Caco-2 (cell line): ENCODE results near the gene UCN2. TPM values are rescaled to one million over a fixed set of nuclear protein-coding genes. Genes with fewer than 3 reads are reported as not detected.

Experiments used
- BruUV-seq: library from RNA; stranded (reverse); fragments of 400-500 nt; replicated peaks from 2 replicates; lab custom pipeline; 2021; lab: Mats Ljungman, UMichigan
- CTCF ChIA-PET: fragments of 300-600 bp; sonication (Branson Sonifier 250); formaldehyde crosslinking; loops from one replicate; lab custom pipeline; 2022; ENCODE audit warnings: antibody characterized with exemption; lab: Charles Lee
- POLR2A ChIA-PET: fragments of 300-600 bp; sonication (Branson Sonifier 250); formaldehyde crosslinking; loops from one replicate; lab custom pipeline; 2022; ENCODE audit warnings: antibody characterized with exemption; lab: Charles Lee
- DNase-seq, 2 experiments: peaks; one replicate each; pipeline versions ENCODE4 v3.0.0 to v3.0.0-alpha.2; 2020 to 2022
- H3K27me3 ChIP-seq: replicated peaks from 2 replicates; pipeline ENCODE4 v1.6.0; 2011; ENCODE audit warnings: low read length; ENCODE audit not compliant: control insufficient read depth, insufficient read depth
- H3K36me3 ChIP-seq: 2 replicates; pipeline ENCODE4 v1.5.1; 2011; ENCODE audit warnings: low read length; ENCODE audit not compliant: control insufficient read depth, insufficient read depth
- H3K4me1 ChIP-seq: fragments of 250-450 bp; sonication (Bioruptor Pico); 2 replicates; pipeline ENCODE4 v1.5.1; 2020; ENCODE audit warnings: mild to moderate bottlenecking
- H3K4me3 ChIP-seq: 2 replicates; pipeline ENCODE4 v1.5.1; 2011; ENCODE audit warnings: low read depth, mild to moderate bottlenecking, control low read depth, low read length
- H3K9me3 ChIP-seq: fragments of 250-450 bp; sonication (Bioruptor Pico); 2 replicates; pipeline ENCODE4 v1.5.1; 2020; ENCODE audit warnings: mild to moderate bottlenecking, moderate library complexity
- H3K27ac Mint-ChIP-seq: one replicate; pipeline ENCODE4 v1.8.0; 2022; ENCODE audit warnings: mixed read lengths; ENCODE audit not compliant: unreplicated experiment
- H3K27me3 Mint-ChIP-seq: one replicate; pipeline ENCODE4 v1.8.0; 2022; ENCODE audit warnings: mixed read lengths; ENCODE audit not compliant: insufficient read depth, unreplicated experiment
- H3K36me3 Mint-ChIP-seq: one replicate; pipeline ENCODE4 v1.8.0; 2022; ENCODE audit warnings: mild to moderate bottlenecking, mixed read lengths; ENCODE audit not compliant: insufficient read depth, unreplicated experiment
- H3K4me1 Mint-ChIP-seq: one replicate; pipeline ENCODE4 v1.8.0; 2022; ENCODE audit warnings: low read depth, mixed read lengths; ENCODE audit not compliant: unreplicated experiment
- H3K4me3 Mint-ChIP-seq: one replicate; pipeline ENCODE4 v1.8.0; 2022; ENCODE audit warnings: mild to moderate bottlenecking, moderate library complexity, mixed read lengths; ENCODE audit not compliant: unreplicated experiment
- H3K9me3 Mint-ChIP-seq: one replicate; pipeline ENCODE4 v1.8.0; 2022; ENCODE audit warnings: mixed read lengths; ENCODE audit not compliant: unreplicated experiment
- intact Hi-C: fragments of 100-400 bp; cut with micrococcal nuclease; formaldehyde crosslinking; loops from one replicate; pipeline ENCODE4 v1.10.0; 2022; ENCODE audit not compliant: unreplicated experiment
- total RNA-seq: library from RNA; stranded (reverse); gene quantifications from 2 replicates; pipeline ENCODE4 v1.2.3, GENCODE V29; 2022
- TF ChIP-seq, protein P1 (sequence below), 2 experiments: fragments of 200-600 bp in 1 of 2; IDR thresholded peaks; 1 replicate in 1 of 2; 2 replicates in 1 of 2; pipeline versions ENCODE4 v1.5.1 to v1.8.0; 2011 to 2022; ENCODE audit warnings: antibody characterized with exemption in 1 of 2, control low read depth in 1 of 2, inconsistent platforms in 1 of 2, low read depth in 1 of 2, low read length in 1 of 2, mild to moderate bottlenecking in 1 of 2, moderate library complexity in 1 of 2; ENCODE audit not compliant: insufficient read depth in 1 of 2, severe bottlenecking in 1 of 2, unreplicated experiment in 1 of 2

The UCN2 gene
- total RNA-seq, 1 experiment from 2014 or later: 0.54 TPM

DNA sequence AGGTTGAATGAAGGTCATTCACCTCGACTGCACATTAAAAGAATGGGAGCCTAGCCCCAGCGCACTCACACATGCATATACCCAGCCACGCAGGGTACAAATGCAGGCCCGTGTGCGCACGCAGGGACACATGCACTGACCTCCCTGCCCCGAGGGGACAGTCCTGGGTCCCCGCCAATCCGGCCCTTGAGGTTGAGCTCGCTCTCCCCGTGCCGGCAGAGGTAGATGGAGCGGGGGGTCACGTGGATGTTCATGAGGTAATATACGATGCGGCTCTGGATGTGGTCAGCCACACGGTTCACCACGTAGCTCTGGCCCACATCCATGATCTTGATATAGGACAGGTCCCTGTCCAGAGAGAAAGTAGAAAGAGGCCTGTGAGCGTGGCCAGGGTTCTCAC lies 27.5 kb downstream of the UCN2 start:
- ChIA-PET CTCF (no interaction called here), POLR2A (no interaction called here)
- DNase-seq: no peak
- TF ChIP-seq, protein P1, sequence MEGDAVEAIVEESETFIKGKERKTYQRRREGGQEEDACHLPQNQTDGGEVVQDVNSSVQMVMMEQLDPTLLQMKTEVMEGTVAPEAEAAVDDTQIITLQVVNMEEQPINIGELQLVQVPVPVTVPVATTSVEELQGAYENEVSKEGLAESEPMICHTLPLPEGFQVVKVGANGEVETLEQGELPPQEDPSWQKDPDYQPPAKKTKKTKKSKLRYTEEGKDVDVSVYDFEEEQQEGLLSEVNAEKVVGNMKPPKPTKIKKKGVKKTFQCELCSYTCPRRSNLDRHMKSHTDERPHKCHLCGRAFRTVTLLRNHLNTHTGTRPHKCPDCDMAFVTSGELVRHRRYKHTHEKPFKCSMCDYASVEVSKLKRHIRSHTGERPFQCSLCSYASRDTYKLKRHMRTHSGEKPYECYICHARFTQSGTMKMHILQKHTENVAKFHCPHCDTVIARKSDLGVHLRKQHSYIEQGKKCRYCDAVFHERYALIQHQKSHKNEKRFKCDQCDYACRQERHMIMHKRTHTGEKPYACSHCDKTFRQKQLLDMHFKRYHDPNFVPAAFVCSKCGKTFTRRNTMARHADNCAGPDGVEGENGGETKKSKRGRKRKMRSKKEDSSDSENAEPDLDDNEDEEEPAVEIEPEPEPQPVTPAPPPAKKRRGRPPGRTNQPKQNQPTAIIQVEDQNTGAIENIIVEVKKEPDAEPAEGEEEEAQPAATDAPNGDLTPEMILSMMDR (IDR thresholded peaks at IDR 0.05; ENCODE audit: insufficient read depth in 1 of 2, low read depth in 1 of 2, low read length in 1 of 2, severe bottlenecking in 1 of 2, unreplicated experiment in 1 of 2): no peak
- H3K9me3 ChIP-seq: no peaks in the 10 kb centered on the region
- no peaks in the 10 kb centered on the region for H3K4me1 ChIP-seq
- H3K4me3 ChIP-seq: no peak overlapping the region
- H3K9me3 Mint-ChIP-seq: no peaks in the 10 kb centered on the region
- no peaks in the 10 kb centered on the region for H3K4me1 Mint-ChIP-seq
- intact Hi-C loops: no loop called here
- H3K27me3 ChIP-seq: no peaks in the 10 kb centered on the region
- no peak overlapping the region for H3K4me3 Mint-ChIP-seq
- H3K27ac Mint-ChIP-seq: no peak overlapping the region
- peaks cover 3% of the 10 kb centered on the region for H3K36me3 ChIP-seq
- BruUV-seq: no TSS peak
- peaks cover 15% of the 10 kb centered on the region for H3K36me3 Mint-ChIP-seq
- no peaks in the 10 kb centered on the region for H3K27me3 Mint-ChIP-seq

DNA sequence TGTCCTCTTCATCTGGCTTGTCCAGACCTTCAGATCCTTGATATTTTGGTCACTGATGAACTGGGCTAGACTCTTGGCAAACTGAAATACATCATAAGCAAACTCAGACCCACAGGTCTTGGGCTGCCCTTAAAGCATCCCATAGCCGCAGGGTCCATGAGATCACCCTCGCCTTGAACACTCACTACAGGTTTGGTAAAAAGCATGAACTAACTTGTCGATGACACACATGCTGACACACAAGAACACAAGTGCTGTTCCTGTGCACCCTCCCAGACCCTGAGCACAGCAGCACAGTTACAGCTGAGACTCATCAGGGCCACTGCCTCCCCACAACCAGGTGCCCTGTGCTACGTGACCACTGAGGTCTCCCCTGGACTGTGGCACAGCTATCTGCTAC lies 28.0 kb downstream of the UCN2 start:
- Mint-ChIP-seq H3K4me3 (no peak overlapping the region), H3K4me1 (no peaks in the 10 kb centered on the region), H3K36me3 (peaks cover 15% of the 10 kb centered on the region)

DNA sequence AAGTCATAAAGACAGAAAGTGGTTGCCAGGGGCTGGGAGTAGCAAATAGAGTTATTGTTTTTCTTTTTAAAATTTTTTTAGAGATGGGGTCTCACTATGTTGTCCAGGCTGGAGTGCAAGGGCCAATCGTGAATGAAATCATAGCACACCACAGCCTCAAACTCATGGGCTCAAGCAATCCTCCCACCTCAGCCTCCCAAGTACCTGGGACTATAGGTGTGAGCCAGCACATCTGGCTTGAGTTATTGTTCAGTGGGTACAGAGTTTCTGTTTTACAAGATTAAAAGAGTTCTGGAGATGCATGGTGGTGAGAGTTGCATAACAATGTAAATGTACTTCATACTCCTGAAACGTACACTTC lies 30.6 kb downstream of the UCN2 start:
- POLR2A ChIA-PET: no interaction called here
- BruUV-seq: no TSS peak
- CTCF ChIA-PET: no interaction called here
- Histone ChIP-seq H3K36me3 (peaks cover 1% of the 10 kb centered on the region), H3K9me3 (no peaks in the 10 kb centered on the region), H3K27me3 (no peaks in the 10 kb centered on the region), H3K4me3 (no peak overlapping the region), H3K4me1 (no peaks in the 10 kb centered on the region)
- TF ChIP-seq, protein P1 (IDR thresholded peaks at IDR 0.05; ENCODE audit: insufficient read depth in 1 of 2, low read depth in 1 of 2, low read length in 1 of 2, severe bottlenecking in 1 of 2, unreplicated experiment in 1 of 2): no peak
- intact Hi-C loops: no loop called here
- no peaks in the 10 kb centered on the region for H3K27me3 Mint-ChIP-seq
- no peak for DNase-seq
- no peaks in the 10 kb centered on the region for H3K4me1 Mint-ChIP-seq
- H3K36me3 Mint-ChIP-seq: peaks cover 19% of the 10 kb centered on the region
- H3K4me3 Mint-ChIP-seq: no peak overlapping the region
- no peak overlapping the region for H3K27ac Mint-ChIP-seq
- no peaks in the 10 kb centered on the region for H3K9me3 Mint-ChIP-seq

More for the DNA sequence above, 28.0 kb downstream of the UCN2 start:
- intact Hi-C loops: no loop called here
- H3K27me3 ChIP-seq: no peaks in the 10 kb centered on the region
- H3K4me1 ChIP-seq: no peaks in the 10 kb centered on the region
- TF ChIP-seq, protein P1 (IDR thresholded peaks at IDR 0.05; ENCODE audit: insufficient read depth in 1 of 2, low read depth in 1 of 2, low read length in 1 of 2, severe bottlenecking in 1 of 2, unreplicated experiment in 1 of 2): no peak
- no peak overlapping the region for H3K4me3 ChIP-seq
- POLR2A ChIA-PET: no interaction called here
- DNase-seq: no peak
- H3K27ac Mint-ChIP-seq: no peak overlapping the region
- H3K36me3 ChIP-seq: peaks cover 3% of the 10 kb centered on the region
- no peaks in the 10 kb centered on the region for H3K27me3 Mint-ChIP-seq
- H3K9me3 ChIP-seq: no peaks in the 10 kb centered on the region
- BruUV-seq: no TSS peak
- CTCF ChIA-PET: no interaction called here
- no peaks in the 10 kb centered on the region for H3K9me3 Mint-ChIP-seq
